Measurements from ENCODE around the gene ARL13B. TPM values are rescaled to one million over a fixed set of nuclear protein-coding genes. Genes with fewer than 3 reads are reported as not detected.

Gene ARL13B
- total and polyA plus RNA-seq, 2 of the 8 experiments (the other 6 are each of a cell fraction or from before 2014, with no cell fraction given): 1.5 to 12.7 TPM

DNA sequence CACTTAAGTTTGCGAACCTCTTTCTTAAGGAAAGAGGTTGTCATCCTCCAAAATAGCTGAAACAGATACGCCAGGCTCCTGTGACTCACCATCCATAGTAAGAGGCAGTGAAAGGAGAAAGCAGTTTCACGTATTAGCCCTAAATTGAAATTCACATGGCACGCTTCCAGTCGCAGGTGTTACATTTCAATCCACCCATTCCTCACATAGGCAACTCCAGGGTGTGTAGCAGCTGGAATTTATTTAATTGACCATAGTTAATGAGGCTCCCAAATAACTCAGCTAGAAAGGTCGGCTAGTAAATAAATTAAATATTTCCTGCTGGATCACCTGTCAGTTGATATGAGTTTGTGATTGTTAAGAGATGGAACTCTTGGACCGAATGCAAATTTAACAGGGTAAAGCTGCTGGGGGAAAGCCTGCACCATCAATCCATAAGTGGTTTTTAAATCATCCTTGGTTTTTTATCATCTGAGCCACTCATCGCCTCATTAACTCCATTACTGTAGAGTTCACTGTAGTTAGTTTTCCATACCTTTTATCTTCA, 102.5 kb downstream of the ARL13B start:
- no peak overlapping the region for H2BK12ac ChIP-seq (ENCODE audit: low read depth, low read length)
- no peak overlapping the region for H3K9ac ChIP-seq (replicated peaks in 1 of 4; ENCODE audit: extremely low read depth in 1 of 4, low read depth in 3 of 4, low read length in 3 of 4)
- H3K23ac ChIP-seq (ENCODE audit: insufficient read length): no peak overlapping the region
- H2BK5ac ChIP-seq (ENCODE audit: low read depth, low read length): no peak overlapping the region
- no peak overlapping the region for H2BK15ac ChIP-seq (ENCODE audit: low read length)
- no peak overlapping the region for H4K8ac ChIP-seq (ENCODE audit: extremely low read depth, insufficient read depth, low read length)
- DNase-seq (ENCODE audit: low read depth in 1 of 2, low spot score in 2 of 2): no peak
- H2AK5ac ChIP-seq (ENCODE audit: low read depth, low read length): no peak overlapping the region
- H4K5ac ChIP-seq (ENCODE audit: insufficient read length, low read depth, low read length): no peak overlapping the region
- no peak overlapping the region for H2AFZ ChIP-seq (ENCODE audit: low read length)
- H3K9me3 ChIP-seq (ENCODE audit: insufficient read depth in 2 of 2, low read depth in 1 of 2, low read length in 1 of 2): no peaks in the 10 kb centered on the region
- H3K23me2 ChIP-seq (ENCODE audit: low read depth, low read length): no peaks in the 10 kb centered on the region
- no peak overlapping the region for H3K27ac ChIP-seq (ENCODE audit: low read depth, low read length)
- no peaks in the 10 kb centered on the region for H3K79me1 ChIP-seq (ENCODE audit: low read depth, low read length)
- H2BK120ac ChIP-seq (replicated peaks; ENCODE audit: low read depth, low read length): no peak overlapping the region
- peaks cover 0 to 1% of the 10 kb centered on the region in 2 experiments for H4K20me1 ChIP-seq (replicated peaks in 1 of 2; ENCODE audit: control insufficient read depth in 1 of 2, insufficient read depth in 2 of 2, low read length in 2 of 2)
- H4K91ac ChIP-seq (replicated peaks; ENCODE audit: insufficient read length, low read length): no peak overlapping the region
- H3K4me2 ChIP-seq (ENCODE audit: insufficient read depth in 1 of 2, low read depth in 2 of 2, low read length in 2 of 2): no peak overlapping the region
- no peaks in the 10 kb centered on the region for H3K79me2 ChIP-seq (ENCODE audit: control insufficient read depth in 1 of 2, insufficient read depth in 2 of 2, low read length in 2 of 2)
- H3K4me3 ChIP-seq (ENCODE audit: extremely low read depth in 1 of 4, insufficient read depth in 2 of 4, low read depth in 3 of 4, low read length in 4 of 4): no peak overlapping the region
- H3K4ac ChIP-seq (replicated peaks; ENCODE audit: insufficient read length, low read depth, low read length): no peak overlapping the region
- ChIA-PET POLR2A (ENCODE audit: partially characterized antibody) (no interaction called here), CTCF (ENCODE audit: partially characterized antibody) (interaction anchor here (1.7 kb wide), 1 partner anchor 13 kb away, joined by 9 read pairs; no protein-coding TSS in a partner anchor)
- H2BK20ac ChIP-seq (ENCODE audit: low read length): no peak overlapping the region
- H3K36me3 ChIP-seq (ENCODE audit: control insufficient read depth in 2 of 4, insufficient read depth in 4 of 4, low read length in 3 of 4): no peaks in the 10 kb centered on the region
- H3K18ac ChIP-seq (ENCODE audit: extremely low read depth, low read length): no peak overlapping the region
- no peak overlapping the region for H3K56ac ChIP-seq (replicated peaks; ENCODE audit: insufficient read length, low read depth, low read length)
- 88% methylated on average over 8 of the region's 8 CpGs; no CpG with 5 or more reads in 1 of the 2 experiments for WGBS, 2 experiments (ENCODE audit: extremely low coverage in 1 of 2, insufficient coverage in 1 of 2, insufficient read length in 1 of 2, insufficient replicate concordance in 2 of 2, low coverage in 1 of 2, low lambda C conversion rate in 2 of 2, missing lambda C conversion rate in 1 of 2)
- no peaks in the 10 kb centered on the region for H3K27me3 ChIP-seq (replicated peaks in 1 of 4; ENCODE audit: control insufficient read depth in 3 of 4, extremely low read depth in 1 of 4, insufficient read depth in 3 of 4, low read length in 3 of 4)
- no peaks in the 10 kb centered on the region; a peak in 1 of 7 replicates for H3K4me1 ChIP-seq (replicated peaks in 1 of 4; ENCODE audit: control insufficient read depth in 3 of 4, insufficient read depth in 4 of 4, low read length in 3 of 4)
- no peak overlapping the region for H3K14ac ChIP-seq (ENCODE audit: insufficient read length)
- no peak for FAIRE-seq
- TF ChIP-seq MAFK (IDR thresholded peaks at IDR 0.05; ENCODE audit: low read depth, low read length) (no peak), SAP30 (IDR thresholded peaks at IDR 0.05; ENCODE audit: insufficient read depth, insufficient replicate concordance, low read length) (no peak), ASH2L (IDR thresholded peaks at IDR 0.05; ENCODE audit: low read length) (no peak), GTF2F1 (IDR thresholded peaks at IDR 0.05; ENCODE audit: borderline replicate concordance, low read depth, low read length) (no peak), JUN (IDR thresholded peaks at IDR 0.05; ENCODE audit: low read depth, low read length) (no peak), ZNF274 (IDR thresholded peaks at IDR 0.05; ENCODE audit: borderline replicate concordance, extremely low read depth, low read length) (no peak), HDAC2 (IDR thresholded peaks at IDR 0.05; ENCODE audit: borderline replicate concordance in 1 of 2, low read depth in 2 of 2, low read length in 2 of 2) (no peak)
- TF ChIP-seq, protein P1, sequence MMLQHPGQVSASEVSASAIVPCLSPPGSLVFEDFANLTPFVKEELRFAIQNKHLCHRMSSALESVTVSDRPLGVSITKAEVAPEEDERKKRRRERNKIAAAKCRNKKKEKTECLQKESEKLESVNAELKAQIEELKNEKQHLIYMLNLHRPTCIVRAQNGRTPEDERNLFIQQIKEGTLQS (IDR thresholded peaks at IDR 0.05; ENCODE audit: insufficient read depth, low read depth, low read length): no peak
